K562 (cell line): ENCODE data around the gene CALHM3. TPM values are rescaled to one million over a fixed set of nuclear protein-coding genes. Genes with fewer than 3 reads are reported as not detected.

Source experiments
- CBX5 ChIP-seq: IDR thresholded peaks from 2 replicates; pipeline ENCODE4 v1.6.1; 2014; ENCODE audit warnings: low read depth, borderline replicate concordance
- CHD7 ChIP-seq: fragments of 200-600 bp; sonication (generic); IDR thresholded peaks from one replicate; pipeline ENCODE4 v1.6.1; 2012; ENCODE audit warnings: mild to moderate bottlenecking, low read depth, low read length, inconsistent platforms
- CTCFL ChIP-seq: IDR thresholded peaks from 2 replicates; pipeline ENCODE4 v1.6.1; 2011; ENCODE audit warnings: borderline replicate concordance, low read depth, mild to moderate bottlenecking, moderate library complexity, low read length; ENCODE audit not compliant: insufficient read depth, poor library complexity, severe bottlenecking
- IRF1 ChIP-seq: sonication (generic); formaldehyde crosslinking; IDR thresholded peaks from 2 replicates; pipeline ENCODE4 v1.8.0; 2022; ENCODE audit warnings: missing genetic modification reagents, mild to moderate bottlenecking, borderline replicate concordance
- MAX ChIP-seq: sonication (generic); formaldehyde crosslinking; IDR thresholded peaks from 2 replicates; pipeline ENCODE4 v1.9.0; 2022; ENCODE audit warnings: mild to moderate bottlenecking, missing genetic modification reagents
- PTRF ChIP-seq: fragments of 450-650 bp; IDR thresholded peaks from 2 replicates; pipeline ENCODE4 v1.6.1; 2016; ENCODE audit warnings: mild to moderate bottlenecking, missing genetic modification characterization, missing compliant biosample characterization
- SMAD3 ChIP-seq: fragments of 450-650 bp; formaldehyde crosslinking; conservative IDR thresholded peaks from 2 replicates; pipeline ENCODE4 v1.4.0; 2020; ENCODE audit warnings: mild to moderate bottlenecking
- TCF7 ChIP-seq: sonication (generic); IDR thresholded peaks from 2 replicates; pipeline ENCODE4 v1.6.1; 2016; ENCODE audit warnings: antibody characterized with exemption, borderline replicate concordance
- ZBTB2 ChIP-seq: fragments of 450-650 bp; IDR thresholded peaks from 2 replicates; pipeline ENCODE4 v1.6.1; 2016; ENCODE audit warnings: antibody characterized with exemption
- ZNF584 ChIP-seq: fragments of 200-800 bp; sonication (Bioruptor generic); IDR thresholded peaks from 2 replicates; pipeline ENCODE4 v1.6.1; 2016; ENCODE audit warnings: low read depth, mild to moderate bottlenecking, missing genetic modification characterization, missing compliant biosample characterization
- polyA plus RNA-seq, 8 experiments: library from polyadenylated mRNA; depleted of rRNA in 4 of 8; stranded (reverse) in 5 of 8; unstranded in 3 of 8; fragments of >200 nt; fragmentation: Nextera tagmentation in 2 of 8; fragmentation: Illumina TruSeq in 1 of 8; extraction: Ambion mirVana in 2 of 8; extraction: Trizol in 1 of 8; gene quantifications; 2 replicates each; pipeline versions ENCODE4 v1.2.1 to v1.2.3, GENCODE V29; 2011 to 2014; ENCODE audit warnings: inconsistent platforms in 1 of 8, missing spikeins in 1 of 8
- total RNA-seq, 7 experiments: library from RNA; depleted of rRNA in 6 of 7; stranded (reverse); fragments of >200 nt in 6 of 7; fragmentation: Illumina TruSeq in 2 of 7; extraction: Trizol in 2 of 7; gene quantifications; 2 replicates each; pipeline versions ENCODE4 v1.2.1 to v1.2.3, GENCODE V29; 2011 to 2021; ENCODE audit warnings: low replicate concordance in 1 of 7

CALHM3 gene
- total and polyA plus RNA-seq, 9 of the 15 experiments (the other 6 are each of a cell fraction or from before 2014, with no cell fraction given), result not detected

- TF ChIP-seq CHD7 (no peak), PTRF (tag) (no peak), TCF7 (0 out of 2 replicates have a peak, but pooled peaks have one; percentile 29), CTCFL (no peak), MAX (CRISPR knock-in tag) (no peak; the same call in 1 of the 2 replicates), SMAD3 (CRISPR knock-in tag) (no peak), ZBTB2 (no peak), IRF1 (CRISPR knock-in tag) (no peak), ZNF584 (CRISPR knock-in tag) (no peak), CBX5 (no peak)
These were observed 25.2 kb upstream of the CALHM3 start (continued) for GRCh38 chr10:103504181-103504783.
